Rectal smooth muscle tissue (tissue), 1 donor: Measurements from ENCODE around the gene KRT4.

Experiments used
- H3K27ac ChIP-seq: one replicate; pipeline ENCODE4 v1.7.0; 2013; ENCODE audit warnings: low read depth, low read length, inconsistent platforms
- H3K27me3 ChIP-seq: one replicate; pipeline ENCODE4 v1.7.0; 2013; ENCODE audit warnings: low read length; ENCODE audit not compliant: control insufficient read depth, insufficient read depth
- H3K36me3 ChIP-seq: one replicate; pipeline ENCODE4 v1.7.0; 2013; ENCODE audit warnings: low read length; ENCODE audit not compliant: control insufficient read depth, insufficient read depth
- H3K4me1 ChIP-seq: one replicate; pipeline ENCODE4 v1.7.0; 2013; ENCODE audit warnings: low read length; ENCODE audit not compliant: control insufficient read depth, insufficient read depth
- H3K4me3 ChIP-seq: one replicate; pipeline ENCODE4 v1.7.0; 2013; ENCODE audit warnings: low read length
- H3K9ac ChIP-seq: one replicate; pipeline ENCODE4 v1.7.0; 2013; ENCODE audit warnings: low read length

The KRT4 gene

DNA sequence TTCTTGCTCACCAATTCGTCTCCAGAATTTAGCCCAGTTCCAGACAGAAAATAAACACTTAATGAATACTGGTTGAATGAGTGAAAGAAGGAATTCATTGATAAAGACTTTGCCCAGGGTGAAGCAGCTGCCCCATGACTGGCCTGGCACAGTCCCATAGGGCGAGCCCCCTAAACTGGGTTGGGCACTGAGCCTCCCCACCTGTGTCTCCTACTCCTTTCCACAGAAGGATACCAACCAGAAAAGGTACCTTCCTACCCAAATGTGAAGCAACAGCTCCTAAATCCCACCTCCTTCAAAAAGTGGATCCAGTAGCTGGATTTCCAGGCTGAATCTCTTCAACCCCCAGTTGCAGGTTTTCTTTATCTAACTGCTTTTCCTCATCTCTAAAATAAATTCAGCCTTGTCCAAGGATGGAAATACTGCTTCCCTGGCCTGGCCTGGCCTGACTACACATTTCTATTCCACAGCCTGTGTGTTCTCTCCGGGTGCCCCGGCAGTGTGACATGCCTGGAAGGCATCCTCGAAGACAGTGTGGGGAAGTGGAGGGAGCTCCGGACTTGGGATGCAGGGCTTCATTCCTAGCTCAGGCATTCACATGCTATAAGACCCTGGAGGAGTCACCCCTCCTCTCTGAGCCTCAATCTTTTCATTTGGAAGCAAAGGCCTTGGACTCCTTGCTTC, 25.6 kb downstream of the KRT4 start:
- no peak overlapping the region for H3K27ac ChIP-seq
- no peaks in the 10 kb centered on the region for H3K4me1 ChIP-seq
- H3K4me3 ChIP-seq, result no peak overlapping the region
- H3K36me3 ChIP-seq, result no peaks in the 10 kb centered on the region
- peaks cover 3% of the 10 kb centered on the region for H3K27me3 ChIP-seq
- H3K9ac ChIP-seq, result no peak overlapping the region

DNA sequence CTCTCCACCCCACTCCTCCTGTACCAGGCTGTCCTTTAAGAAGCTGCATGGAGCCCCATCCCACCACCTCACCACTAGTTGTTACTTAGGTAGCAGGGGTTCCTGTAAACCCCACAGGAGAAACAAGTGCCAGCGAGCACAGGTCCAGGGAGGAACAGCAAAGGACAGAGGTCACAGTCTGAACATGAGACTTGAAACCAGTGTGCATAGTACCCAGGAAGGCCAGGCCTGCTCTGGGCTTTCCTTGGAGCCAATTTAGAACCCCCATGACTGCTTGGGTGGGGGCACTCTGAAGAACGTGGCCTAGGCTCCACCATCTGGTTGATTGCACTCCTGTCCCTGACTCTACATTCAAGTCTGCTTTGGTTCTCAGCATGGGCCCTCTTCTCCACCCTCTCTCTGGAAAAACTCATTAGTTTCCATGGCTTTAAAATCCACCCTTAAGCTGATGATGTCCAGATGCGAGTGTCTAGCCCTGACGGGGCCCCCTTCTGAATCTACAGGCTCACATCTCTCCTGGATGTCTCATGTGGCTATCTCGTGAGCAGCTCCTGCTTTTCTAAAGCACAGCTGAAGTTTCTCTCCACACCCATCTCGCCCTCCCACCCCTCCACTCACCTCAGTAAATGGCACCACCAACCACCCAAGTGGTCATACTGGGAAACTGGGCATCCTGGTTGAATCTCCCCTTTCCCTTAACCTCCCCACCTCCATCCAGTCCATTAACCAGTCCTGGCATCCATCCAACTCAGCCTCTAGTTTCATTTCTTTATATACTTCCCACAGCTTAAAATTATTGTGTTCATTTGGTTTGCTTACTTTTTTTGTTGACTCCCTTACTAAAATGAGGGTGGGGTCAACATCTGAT, 26.4 kb downstream of the KRT4 start:
- peaks cover 3% of the 10 kb centered on the region for H3K27me3 ChIP-seq
- H3K27ac ChIP-seq, result no peak overlapping the region
- H3K4me1 ChIP-seq, result no peaks in the 10 kb centered on the region
- H3K36me3 ChIP-seq, result no peaks in the 10 kb centered on the region
- H3K9ac ChIP-seq, result no peak overlapping the region
- H3K4me3 ChIP-seq, result no peak overlapping the region

DNA sequence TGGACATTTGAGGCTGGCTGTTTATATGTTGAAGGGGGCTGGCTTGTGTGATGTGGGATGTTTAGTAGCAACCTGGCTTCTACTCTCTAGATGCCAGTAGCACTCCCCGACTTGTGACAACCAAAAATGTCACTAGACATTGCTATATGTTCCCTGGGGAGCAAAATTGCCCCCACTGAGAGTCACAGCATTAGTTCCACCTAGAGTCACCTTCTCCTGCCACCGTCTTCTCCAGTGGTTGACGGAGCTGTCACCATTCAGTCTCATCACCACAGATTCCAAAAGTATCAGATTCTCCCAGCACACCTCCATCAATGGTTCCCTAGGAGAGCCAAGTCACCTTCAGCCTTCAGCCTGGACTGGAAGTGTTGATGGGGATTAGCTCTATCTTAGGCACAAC, 29.0 kb downstream of the KRT4 start:
- H3K4me1 ChIP-seq, result no peaks in the 10 kb centered on the region
- H3K27me3 ChIP-seq, result peaks cover 3% of the 10 kb centered on the region
- no peak overlapping the region for H3K27ac ChIP-seq
- H3K36me3 ChIP-seq, result no peaks in the 10 kb centered on the region
- no peak overlapping the region for H3K4me3 ChIP-seq
- no peak overlapping the region for H3K9ac ChIP-seq

DNA sequence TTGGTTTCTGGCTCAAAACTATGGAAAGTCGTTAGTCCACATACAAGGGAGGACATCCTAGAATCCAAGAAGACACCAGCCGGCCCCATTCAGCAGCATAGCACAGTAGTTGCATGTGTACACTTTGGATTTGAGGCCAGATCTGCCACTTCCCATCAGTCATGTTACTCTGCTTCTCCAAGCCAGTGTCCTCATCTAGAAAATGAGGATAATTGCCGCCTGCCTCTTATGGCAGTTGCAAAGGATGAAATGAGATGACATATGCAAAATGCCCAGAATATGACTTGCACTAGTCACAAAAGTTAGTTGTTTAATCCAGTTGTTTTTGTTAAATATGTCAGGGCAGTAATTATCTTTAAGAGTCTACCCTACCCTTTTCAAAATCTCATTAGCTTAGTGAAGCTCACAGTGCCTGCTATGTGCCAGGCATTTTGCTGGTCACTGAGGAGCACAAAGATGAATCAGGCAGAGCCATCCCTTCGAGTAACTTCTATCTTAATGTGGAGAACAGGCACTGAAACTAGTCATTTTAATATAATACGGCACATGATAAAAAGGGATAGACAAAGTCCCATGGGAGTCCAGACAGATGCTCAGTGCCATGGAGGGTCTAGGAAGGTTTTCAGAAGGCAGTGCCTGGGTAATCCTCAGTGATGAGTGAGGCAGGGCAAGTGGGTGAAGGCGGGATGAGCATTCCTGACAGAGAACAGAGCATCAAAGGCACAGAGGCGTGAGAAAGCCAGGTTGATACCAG, 30.2 kb downstream of the KRT4 start:
- Histone ChIP-seq H3K36me3 (no peaks in the 10 kb centered on the region), H3K27ac (no peak overlapping the region), H3K4me1 (no peaks in the 10 kb centered on the region), H3K9ac (no peak overlapping the region), H3K27me3 (no peaks in the 10 kb centered on the region), H3K4me3 (no peak overlapping the region)

DNA sequence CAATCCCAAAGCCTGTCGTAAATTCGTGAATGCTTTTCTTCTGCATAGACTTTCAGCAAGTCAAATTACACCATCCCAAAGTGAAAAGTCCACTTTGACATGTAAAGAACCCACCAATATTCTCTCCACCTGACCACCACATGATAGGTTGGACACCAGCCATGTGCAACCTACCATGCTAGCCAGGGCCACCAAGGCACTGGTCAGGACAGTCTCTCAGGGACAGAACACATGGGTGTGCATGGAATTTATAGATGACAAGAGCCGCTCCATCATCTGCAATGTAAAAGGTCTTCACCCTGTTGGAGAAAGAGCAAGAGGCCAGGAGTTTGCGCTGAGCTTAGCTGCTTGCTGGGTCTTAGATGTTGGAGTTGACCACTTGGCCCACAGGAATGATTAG, 31.4 kb downstream of the KRT4 start:
- Histone ChIP-seq H3K4me3 (no peak overlapping the region), H3K27me3 (no peaks in the 10 kb centered on the region), H3K36me3 (no peaks in the 10 kb centered on the region), H3K27ac (no peak overlapping the region), H3K9ac (no peak overlapping the region), H3K4me1 (no peaks in the 10 kb centered on the region)

DNA sequence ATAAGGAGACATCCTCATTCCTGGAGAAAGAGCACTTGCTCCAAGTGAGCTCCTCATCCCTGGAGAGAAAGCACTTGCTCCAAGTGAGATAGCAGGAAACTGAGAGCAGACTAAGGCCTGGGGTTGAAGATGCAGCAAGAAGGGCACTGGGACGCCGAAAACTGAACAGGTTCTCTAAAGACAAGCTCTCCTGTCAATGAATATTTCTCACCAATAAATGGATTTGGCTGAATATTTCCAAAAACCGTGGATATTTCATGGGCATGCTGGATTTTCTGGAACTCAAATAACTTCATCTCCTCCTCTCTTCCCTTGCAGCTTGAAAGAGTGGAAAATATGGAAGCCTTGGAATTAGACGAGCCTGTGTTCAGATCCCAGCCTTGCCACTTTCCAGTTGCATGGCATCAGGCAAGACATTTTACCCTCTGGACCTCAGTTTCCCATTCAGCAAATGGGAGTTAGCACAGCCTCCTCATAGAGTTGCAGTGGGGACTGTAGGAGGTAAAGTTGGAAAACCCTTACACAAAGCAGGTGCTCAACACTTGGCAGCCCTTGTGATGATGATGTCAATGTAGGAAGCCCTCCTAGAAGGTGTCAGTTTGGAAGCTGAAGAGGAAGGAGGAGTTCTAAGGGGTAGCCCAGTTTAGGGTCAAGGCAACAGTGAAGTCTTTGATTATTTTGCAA, 32.4 kb downstream of the KRT4 start:
- Histone ChIP-seq H3K36me3 (no peaks in the 10 kb centered on the region), H3K27me3 (no peaks in the 10 kb centered on the region), H3K4me1 (no peaks in the 10 kb centered on the region), H3K4me3 (no peak overlapping the region), H3K27ac (no peak overlapping the region), H3K9ac (no peak overlapping the region)

DNA sequence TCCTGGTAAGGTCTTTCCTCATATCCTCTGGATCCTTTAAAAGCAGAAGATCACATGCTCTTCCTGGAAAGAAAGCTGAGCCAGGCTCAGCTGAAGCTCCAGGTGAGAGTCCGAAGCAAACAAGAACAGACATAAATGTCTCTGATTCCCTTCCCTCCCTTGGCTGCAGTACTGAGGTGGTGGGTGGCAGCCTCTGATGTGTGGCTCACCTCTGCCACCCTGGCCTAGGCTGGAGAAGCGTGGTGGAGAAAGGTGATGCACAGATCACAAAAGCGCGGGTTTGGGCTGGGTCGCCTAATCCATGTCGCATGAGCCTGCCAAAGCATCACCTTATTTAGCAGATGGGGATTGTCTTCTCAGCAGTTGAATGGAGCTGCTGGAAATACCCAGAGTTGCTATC, 34.0 kb downstream of the KRT4 start:
- Histone ChIP-seq H3K36me3 (no peaks in the 10 kb centered on the region), H3K27me3 (no peaks in the 10 kb centered on the region), H3K27ac (no peak overlapping the region), H3K4me3 (no peak overlapping the region), H3K9ac (no peak overlapping the region), H3K4me1 (no peaks in the 10 kb centered on the region)

DNA sequence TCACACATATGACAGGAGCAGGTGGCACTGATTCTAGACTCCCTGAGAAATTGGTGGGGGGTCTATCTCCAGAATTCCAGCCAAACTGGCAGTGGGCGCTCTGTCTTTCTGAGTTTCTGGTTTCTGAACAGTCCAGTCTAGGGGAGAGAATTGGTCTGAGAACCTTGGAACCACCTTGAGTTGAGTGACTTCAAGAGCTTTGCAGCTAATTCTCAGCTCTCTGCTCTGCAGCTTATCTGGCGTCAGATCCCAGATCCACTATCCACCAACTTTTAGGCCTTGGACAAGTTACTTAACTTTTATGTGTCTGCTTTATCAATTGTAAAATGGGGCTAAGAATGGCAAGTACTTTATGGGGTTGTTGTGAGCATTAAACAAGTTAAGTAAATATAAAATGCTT, 35.1 kb downstream of the KRT4 start:
- Histone ChIP-seq H3K4me1 (no peaks in the 10 kb centered on the region), H3K27ac (no peak overlapping the region), H3K4me3 (no peak overlapping the region), H3K36me3 (no peaks in the 10 kb centered on the region), H3K27me3 (no peaks in the 10 kb centered on the region), H3K9ac (no peak overlapping the region)

DNA sequence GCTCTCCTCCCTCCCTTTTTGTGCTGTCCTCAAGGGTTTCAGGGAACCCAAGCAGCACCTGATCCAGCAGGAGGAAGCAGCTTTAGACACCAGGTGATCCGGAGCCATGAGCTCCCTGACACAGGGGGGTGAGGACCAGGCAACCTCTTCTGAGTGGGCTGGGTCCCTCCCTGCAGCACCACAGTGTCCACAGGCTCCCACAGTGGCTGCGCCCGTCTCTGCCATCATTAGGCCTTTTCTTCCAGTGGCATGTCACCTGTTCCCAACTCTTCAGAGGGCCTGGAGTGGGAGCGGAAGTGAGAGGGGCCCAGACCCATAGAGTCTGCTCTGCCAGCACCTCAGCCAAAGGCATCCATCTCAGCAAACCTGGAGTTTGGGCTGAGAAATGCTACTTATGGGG, 36.4 kb downstream of the KRT4 start:
- peaks cover 2% of the 10 kb centered on the region for H3K27me3 ChIP-seq
- H3K27ac ChIP-seq, result no peak overlapping the region
- H3K9ac ChIP-seq, result no peak overlapping the region

DNA sequence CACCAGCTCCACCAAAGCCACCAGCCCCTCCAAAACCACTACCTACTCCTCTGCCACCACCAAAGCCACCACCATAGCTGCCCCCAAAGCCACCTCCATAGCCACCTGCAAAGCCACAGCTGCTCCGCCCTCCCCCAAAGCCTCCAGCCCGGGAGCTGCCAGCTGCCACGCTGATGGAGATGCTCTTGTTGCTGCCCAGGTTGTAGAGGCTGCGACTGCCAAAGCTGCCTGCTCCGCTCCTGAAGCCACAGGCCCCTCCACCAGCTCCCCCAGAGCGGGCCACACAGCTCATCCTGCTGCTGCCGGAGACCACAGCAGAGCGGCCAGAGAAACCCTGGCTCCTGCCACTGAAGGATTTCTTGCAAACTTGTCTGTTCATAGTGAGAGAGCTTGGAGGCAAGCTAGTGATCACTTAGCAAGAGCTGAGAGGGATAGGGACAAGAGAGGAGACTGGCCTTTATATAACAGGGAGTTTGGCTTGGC, 37.0 kb downstream of the KRT4 start, which contains the start of gene KRT76:
KRT76 (minus strand) TSS at position 433 of the 483 bp plus-strand sequence; CDS start at position 379, 54 bp downstream.
- Histone ChIP-seq H3K4me3 (no peak within 1 kb of the TSS), H3K36me3 (no peaks in the 10 kb centered on the region), H3K27me3 (peaks cover 3% of the 10 kb centered on the region), H3K9ac (no peak within 1 kb of the TSS), H3K27ac (no peak within 1 kb of the TSS), H3K4me1 (no peaks in the 10 kb centered on the region)

More for the DNA sequence above, 36.4 kb downstream of the KRT4 start:
- no peaks in the 10 kb centered on the region for H3K4me1 ChIP-seq
- no peaks in the 10 kb centered on the region for H3K36me3 ChIP-seq
- no peak overlapping the region for H3K4me3 ChIP-seq

DNA sequence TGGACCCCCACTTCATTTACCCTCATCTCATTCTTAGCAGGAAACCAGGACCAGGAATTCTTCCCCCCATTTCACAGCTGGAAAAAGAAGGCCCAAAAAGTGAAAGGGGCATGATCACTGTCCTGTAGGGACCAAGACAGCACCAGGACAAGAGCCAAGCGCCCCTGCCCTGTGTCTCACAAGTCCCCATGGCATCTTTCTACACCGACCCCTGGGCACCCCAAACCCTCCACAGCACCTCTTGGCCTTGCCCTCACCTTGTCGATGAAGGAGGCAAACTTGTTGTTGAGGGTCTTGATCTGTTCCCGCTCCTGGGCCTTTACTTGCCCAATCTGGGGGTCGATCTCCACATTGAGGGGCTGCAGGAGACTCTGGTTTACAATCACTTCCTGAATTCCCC, 37.5 kb downstream of the KRT4 start:
- no peak overlapping the region for H3K4me3 ChIP-seq
- H3K36me3 ChIP-seq, result no peaks in the 10 kb centered on the region
- H3K4me1 ChIP-seq, result no peaks in the 10 kb centered on the region
- H3K27ac ChIP-seq, result no peak overlapping the region
- peaks cover 3% of the 10 kb centered on the region for H3K27me3 ChIP-seq
- H3K9ac ChIP-seq, result no peak overlapping the region
